CD4-positive, alpha-beta memory T cell (primary cell): ENCODE measurements around the gene OCEL1. TPM values are rescaled to one million over a fixed set of nuclear protein-coding genes. Genes with fewer than 3 reads are reported as not detected.

Experiments
- CTCF ChIA-PET: fragments of 350-600 bp; sonication (Branson Sonifier 250); formaldehyde crosslinking; loops from one replicate; lab custom pipeline; 2021; ENCODE audit warnings: inconsistent platforms; ENCODE audit not compliant: partially characterized antibody; lab: Charles Lee
- POLR2A ChIA-PET: fragments of 350-600 bp; sonication (Branson Sonifier 250); formaldehyde crosslinking; loops from one replicate; lab custom pipeline; 2021; ENCODE audit not compliant: partially characterized antibody; lab: Charles Lee
- DNase-seq, 5 donors: peaks; one replicate each; pipeline versions ENCODE4 v3.0.0 to v3.0.0-alpha.2; 2020 to 2022; ENCODE audit warnings: mixed read lengths in 1 of 5
- H3K27ac ChIP-seq: one replicate; pipeline ENCODE4 v1.7.0; 2013; ENCODE audit warnings: low read depth, low read length
- H3K27me3 ChIP-seq: 2 replicates; pipeline ENCODE4 v1.7.0; 2013; ENCODE audit warnings: mild to moderate bottlenecking, low read length, moderate library complexity; ENCODE audit not compliant: insufficient read depth
- H3K36me3 ChIP-seq: 2 replicates; pipeline ENCODE4 v1.7.0; 2013; ENCODE audit warnings: mild to moderate bottlenecking, low read length, moderate library complexity; ENCODE audit not compliant: insufficient read depth
- H3K4me1 ChIP-seq: 2 replicates; pipeline ENCODE4 v1.7.0; 2013; ENCODE audit warnings: mild to moderate bottlenecking, low read length, moderate library complexity; ENCODE audit not compliant: insufficient read depth
- H3K4me3 ChIP-seq, 2 donors: one replicate each; pipeline ENCODE4 v1.7.0; 2013; ENCODE audit warnings: low read length in 2 of 2, mild to moderate bottlenecking in 1 of 2
- H3K9me3 ChIP-seq, 2 donors: one replicate each; pipeline ENCODE4 v1.7.0; 2013; ENCODE audit warnings: low read length in 2 of 2, control low read depth in 1 of 2; ENCODE audit not compliant: control insufficient read depth in 1 of 2
- H3K27ac Mint-ChIP-seq, 7 donors: one replicate each; pipeline ENCODE4 v1.8.0; 2020 to 2021; ENCODE audit warnings: mixed read lengths in 7 of 7, mild to moderate bottlenecking in 6 of 7, inconsistent platforms in 3 of 7, moderate library complexity in 3 of 7
- H3K27me3 Mint-ChIP-seq, 2 donors: one replicate each; pipeline ENCODE4 v1.8.0; 2020 to 2021; ENCODE audit warnings: mixed read lengths in 2 of 2
- H3K36me3 Mint-ChIP-seq, 2 donors: one replicate each; pipeline ENCODE4 v1.8.0; 2020 to 2021; ENCODE audit warnings: mixed read lengths in 2 of 2, inconsistent platforms in 1 of 2, mild to moderate bottlenecking in 1 of 2
- H3K4me1 Mint-ChIP-seq, 4 donors: one replicate each; pipeline ENCODE4 v1.8.0; 2020 to 2021; ENCODE audit warnings: mixed read lengths in 4 of 4, mild to moderate bottlenecking in 1 of 4
- H3K4me3 Mint-ChIP-seq, 8 donors: one replicate each; pipeline ENCODE4 v1.8.0; 2020 to 2021; ENCODE audit warnings: mixed read lengths in 8 of 8, mild to moderate bottlenecking in 7 of 8, moderate library complexity in 6 of 8, inconsistent platforms in 3 of 8
- H3K9me3 Mint-ChIP-seq, 8 donors: one replicate each; pipeline ENCODE4 v1.8.0; 2020 to 2021; ENCODE audit warnings: mixed read lengths in 8 of 8, mild to moderate bottlenecking in 5 of 8, inconsistent platforms in 3 of 8, moderate library complexity in 1 of 8
- intact Hi-C: fragments of 100-400 bp; cut with micrococcal nuclease; formaldehyde crosslinking; loops from one replicate; pipeline ENCODE4 v1.15.1; 2023
- polyA plus RNA-seq, 2 donors: library from polyadenylated mRNA; unstranded; fragments of 300-500 nt; fragmentation: Illumina TruSeq; gene quantifications; one replicate each; pipeline ENCODE4 v1.2.3, GENCODE V29; 2021
- total RNA-seq, 2 experiments: library from RNA; stranded (reverse); gene quantifications; one replicate each; pipeline ENCODE4 v1.2.3, GENCODE V29; 2021

Gene OCEL1
- total and polyA plus RNA-seq, 4 experiments from 2014 or later, result 23.9 to 38.0 (median 33.5) TPM

GRCh38 chr19:17249887-17250548 lies 24.0 kb downstream of the OCEL1 start:
- H3K9me3 Mint-ChIP-seq, result no peaks in the 10 kb centered on the region
- CTCF ChIA-PET, result interaction anchor here (1.1 to 3.1 kb wide), 2 partner anchors 9 to 11 kb away, joined by 3 to 21 read pairs; no protein-coding TSS in a partner anchor

GRCh38 chr19:17254636-17255035 lies 28.6 kb downstream of the OCEL1 start:
- Mint-ChIP-seq H3K4me3 (peak overlapping the region in 1 of 8 donors; percentile 45), H3K27ac (no peak overlapping the region), H3K9me3 (no peaks in the 10 kb centered on the region), H3K36me3 (no peaks in the 10 kb centered on the region), H3K4me1 (no peaks in the 10 kb centered on the region), H3K27me3 (no peaks in the 10 kb centered on the region)
- intact Hi-C loops, result no loop called here
- H3K27me3 ChIP-seq, result no peaks in the 10 kb centered on the region
- ChIA-PET CTCF (interaction anchor here (2.3 kb wide), 1 partner anchor 12 kb away, joined by 10 read pairs; the partner anchor contains the start of gene BABAM1), POLR2A (no interaction called here)
- no peaks in the 10 kb centered on the region for H3K9me3 ChIP-seq
- H3K4me3 ChIP-seq, result no peak overlapping the region
- no peak for DNase-seq
- no peak overlapping the region for H3K27ac ChIP-seq
- H3K36me3 ChIP-seq, result no peaks in the 10 kb centered on the region
- H3K4me1 ChIP-seq, result no peaks in the 10 kb centered on the region

More at GRCh38 chr19:17249887-17250548, 24.0 kb downstream of the OCEL1 start:
- Histone ChIP-seq H3K36me3 (no peaks in the 10 kb centered on the region), H3K4me3 (no peak overlapping the region), H3K9me3 (no peaks in the 10 kb centered on the region), H3K4me1 (peaks cover 11% of the 10 kb centered on the region), H3K27me3 (no peaks in the 10 kb centered on the region), H3K27ac (no peak overlapping the region)
- no peaks in the 10 kb centered on the region for H3K27me3 Mint-ChIP-seq
- no peak overlapping the region for H3K4me3 Mint-ChIP-seq
- H3K27ac Mint-ChIP-seq, result no peak overlapping the region
- no peak for DNase-seq
- no peaks in the 10 kb centered on the region for H3K36me3 Mint-ChIP-seq
- POLR2A ChIA-PET, result no interaction called here
- intact Hi-C loops, result no loop called here
- H3K4me1 Mint-ChIP-seq, result peaks cover 0 to 4% (median 2%) of the 10 kb centered on the region in 4 donors

GRCh38 chr19:17255150-17255621 lies 29.2 kb downstream of the OCEL1 start:
- no peaks in the 10 kb centered on the region for H3K36me3 ChIP-seq
- H3K36me3 Mint-ChIP-seq, result no peaks in the 10 kb centered on the region
- H3K27ac ChIP-seq, result no peak overlapping the region
- H3K27me3 Mint-ChIP-seq, result no peaks in the 10 kb centered on the region
- no peaks in the 10 kb centered on the region for H3K27me3 ChIP-seq
- DNase-seq, result no peak
- H3K9me3 Mint-ChIP-seq, result no peaks in the 10 kb centered on the region
- POLR2A ChIA-PET, result no interaction called here
- H3K4me1 ChIP-seq, result no peaks in the 10 kb centered on the region
- H3K4me3 ChIP-seq, result no peak overlapping the region
- CTCF ChIA-PET, result interaction anchor here (0.7 to 2.3 kb wide), 2 partner anchors 12 to 51 kb away, joined by 3 to 10 read pairs; partner anchors contain the start of gene BABAM1
- H3K4me1 Mint-ChIP-seq, result no peaks in the 10 kb centered on the region
- H3K9me3 ChIP-seq, result no peaks in the 10 kb centered on the region
- intact Hi-C loops, result no loop called here
- H3K27ac Mint-ChIP-seq, result peak overlapping the region in 1 of 7 donors; percentile 41
- no peak overlapping the region for H3K4me3 Mint-ChIP-seq

GRCh38 chr19:17256130-17256529 lies 30.1 kb downstream of the OCEL1 start:
- Mint-ChIP-seq H3K4me3 (no peak overlapping the region), H3K4me1 (peaks cover 5 to 6% (median 5%) of the 10 kb centered on the region in 4 donors), H3K27ac (no peak overlapping the region), H3K9me3 (no peaks in the 10 kb centered on the region), H3K27me3 (no peaks in the 10 kb centered on the region), H3K36me3 (no peaks in the 10 kb centered on the region)
- intact Hi-C loops, result no loop called here
- POLR2A ChIA-PET, result no interaction called here
- CTCF ChIA-PET, result interaction anchor here (0.8 to 2.3 kb wide), 2 partner anchors 11 to 25 kb away, joined by 3 to 10 read pairs; partner anchors contain the start of genes ANKLE1 and BABAM1
- peaks cover 3% of the 10 kb centered on the region for H3K4me1 ChIP-seq
- no peak overlapping the region for H3K27ac ChIP-seq
- DNase-seq, result no peak
- no peak overlapping the region for H3K4me3 ChIP-seq
- no peaks in the 10 kb centered on the region for H3K36me3 ChIP-seq
- no peaks in the 10 kb centered on the region for H3K9me3 ChIP-seq
- no peaks in the 10 kb centered on the region for H3K27me3 ChIP-seq

- Histone ChIP-seq H3K4me1 (peaks cover 4% of the 10 kb centered on the region), H3K36me3 (no peaks in the 10 kb centered on the region), H3K9me3 (no peaks in the 10 kb centered on the region), H3K27ac (no peak overlapping the region), H3K27me3 (no peaks in the 10 kb centered on the region), H3K4me3 (no peak overlapping the region)
- Mint-ChIP-seq H3K4me3 (no peak overlapping the region), H3K27ac (no peak overlapping the region), H3K27me3 (no peaks in the 10 kb centered on the region), H3K9me3 (no peaks in the 10 kb centered on the region), H3K36me3 (no peaks in the 10 kb centered on the region), H3K4me1 (peaks cover 5 to 15% (median 9%) of the 10 kb centered on the region in 4 donors)
- DNase-seq, result no peak
- POLR2A ChIA-PET, result interaction anchor here (0.7 kb wide), 1 partner anchor 22 kb away, joined by 4 read pairs; the partner anchor contains the start of gene ANKLE1
- intact Hi-C loops, result no loop called here
- CTCF ChIA-PET, result interaction anchor here (0.5 to 8.0 kb wide), 14 partner anchors 8 to 1163 kb away, joined by 3 to 83 read pairs (median 6); partner anchors contain the start of genes ANKLE1, BABAM1, DDA1 and MRPL34
Observed at GRCh38 chr19:17259118-17259780, 33.2 kb downstream of the OCEL1 start.

- H3K27me3 ChIP-seq, result no peaks in the 10 kb centered on the region
- POLR2A ChIA-PET, result interaction anchor here (0.7 to 1.7 kb wide), 4 partner anchors 21 to 39 kb away, joined by 3 to 7 read pairs (median 4); partner anchors contain the start of gene ANKLE1
Observed at GRCh38 chr19:17259934-17260333, 33.9 kb downstream of the OCEL1 start.

More at GRCh38 chr19:17259934-17260333, 33.9 kb downstream of the OCEL1 start:
- intact Hi-C loops, result no loop called here
- DNase-seq, result no peak
- CTCF ChIA-PET, result interaction anchor here (0.6 to 8.0 kb wide), 22 partner anchors 8 to 209 kb away, joined by 3 to 83 read pairs (median 4); partner anchors contain the start of genes ANKLE1, DDA1, MRPL34 and OCEL1
- H3K4me1 Mint-ChIP-seq, result peaks cover 5 to 21% (median 16%) of the 10 kb centered on the region in 4 donors
- Histone ChIP-seq H3K9me3 (no peaks in the 10 kb centered on the region), H3K36me3 (no peaks in the 10 kb centered on the region), H3K27ac (no peak overlapping the region), H3K4me1 (peaks cover 10% of the 10 kb centered on the region), H3K4me3 (no peak overlapping the region)
- H3K36me3 Mint-ChIP-seq, result no peaks in the 10 kb centered on the region
- no peaks in the 10 kb centered on the region for H3K27me3 Mint-ChIP-seq
- no peak overlapping the region for H3K4me3 Mint-ChIP-seq
- H3K9me3 Mint-ChIP-seq, result no peaks in the 10 kb centered on the region
- no peak overlapping the region for H3K27ac Mint-ChIP-seq
